ENCODE results near the gene DDB1. TPM values are rescaled to one million over a fixed set of nuclear protein-coding genes. Genes with fewer than 3 reads are reported as not detected.

DDB1 gene
- total RNA-seq, 1 donor from 2014 or later, result 243 TPM

DNA sequence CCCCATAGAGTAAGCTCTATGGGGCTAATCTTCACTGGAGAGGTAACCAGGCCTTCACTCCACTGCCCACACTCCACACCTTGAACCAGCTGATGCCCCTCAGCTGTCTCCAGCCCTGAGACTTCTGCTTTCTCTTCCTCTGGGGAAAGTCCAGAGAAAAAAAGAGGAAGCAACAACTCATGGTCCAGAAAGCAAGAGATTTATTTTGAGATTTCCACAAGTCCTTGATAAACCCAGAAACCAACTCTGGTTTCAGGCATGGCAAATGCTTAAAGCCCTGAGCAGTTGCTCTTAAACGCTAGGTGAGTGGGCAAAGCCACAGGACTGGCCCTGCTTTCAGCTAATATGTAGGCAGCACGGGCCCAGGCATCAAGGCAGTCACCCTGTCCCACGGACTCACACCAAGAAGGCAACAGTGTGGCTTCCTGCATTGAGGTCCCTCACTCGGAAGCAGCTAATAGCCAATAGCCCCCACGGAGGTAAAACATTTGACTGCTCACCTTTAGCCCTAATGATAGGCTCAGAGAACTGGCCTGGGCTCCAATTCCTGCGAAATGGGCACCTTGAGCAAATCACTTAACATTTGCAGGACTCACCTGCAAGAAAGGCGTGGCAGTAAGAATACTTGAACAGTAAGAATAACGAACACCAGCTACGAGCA lies 24.5 kb upstream of the DDB1 start:
- intact Hi-C loops (cut with micrococcal nuclease), result no loop called here

DNA sequence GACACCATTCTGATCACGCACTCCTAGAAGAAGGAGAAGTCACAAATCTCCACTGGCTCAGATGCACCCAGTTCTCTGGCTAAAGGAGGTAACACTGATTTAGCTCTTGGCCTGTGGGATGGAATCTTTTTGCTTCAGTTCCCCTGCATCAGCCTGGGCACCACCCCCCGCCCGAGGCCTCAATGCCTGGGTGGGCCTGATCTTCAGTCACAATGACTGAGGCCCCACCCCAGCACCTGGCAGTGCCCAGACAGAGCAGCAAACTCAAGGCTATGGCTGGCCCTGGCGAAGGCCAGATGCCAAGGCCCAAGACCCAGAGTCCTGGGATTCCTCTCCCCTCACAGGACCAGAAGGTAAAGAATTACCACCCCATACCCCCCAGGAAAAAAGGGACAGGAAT lies 23.8 kb upstream of the DDB1 start:
- intact Hi-C loops (cut with micrococcal nuclease), result no loop called here

GRCh38 chr11:61354208-61354607 lies 21.3 kb upstream of the DDB1 start:
- intact Hi-C loops (cut with micrococcal nuclease), result no loop called here

DNA sequence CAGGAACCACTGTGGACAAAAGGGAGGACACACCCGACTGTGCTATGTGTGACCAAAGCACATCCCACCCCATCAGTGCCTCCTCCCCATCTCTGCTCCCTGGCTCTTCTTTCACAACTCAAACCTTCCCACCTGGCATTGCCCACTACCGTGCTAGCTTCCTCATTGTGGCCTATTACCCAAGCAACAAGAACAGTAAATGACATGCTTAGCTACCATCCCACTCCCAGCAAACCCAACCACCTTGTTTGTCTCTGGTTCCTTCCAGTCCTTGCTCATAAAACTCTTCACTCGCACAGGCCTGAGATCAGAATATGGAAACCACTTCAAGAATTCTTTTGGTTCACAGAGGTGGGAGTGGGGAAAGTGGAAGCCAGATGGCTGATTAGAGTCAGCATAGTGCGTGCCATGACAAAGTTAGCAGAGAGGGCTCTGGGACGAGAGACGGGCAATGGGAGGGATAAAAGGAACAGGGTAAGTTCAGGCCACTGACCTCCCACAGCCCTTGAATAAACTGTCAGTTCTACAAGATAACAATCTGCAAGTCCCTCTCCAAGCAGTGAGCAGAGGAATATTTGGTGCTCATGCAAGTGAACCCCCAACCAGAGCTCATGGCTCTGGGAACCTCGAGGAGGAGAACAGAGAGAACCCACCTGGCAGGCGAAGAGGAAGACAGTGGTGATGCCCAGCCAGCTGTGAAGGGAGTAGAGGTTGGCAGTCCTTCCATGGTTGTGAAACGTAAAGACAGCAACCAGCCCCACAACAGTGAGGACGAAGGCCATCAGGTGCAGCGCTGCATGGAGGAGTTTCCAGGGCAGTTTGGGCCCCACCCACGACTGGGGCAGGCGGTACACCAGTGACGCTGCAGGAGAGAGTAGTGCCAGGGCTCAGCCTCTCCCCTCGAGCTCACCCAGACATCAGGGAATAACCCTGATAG lies 20.5 kb upstream of the DDB1 start:
- intact Hi-C loops (cut with micrococcal nuclease), result no loop called here

GRCh38 chr11:61352038-61352437 lies 19.1 kb upstream of the DDB1 start:
- intact Hi-C loops (cut with micrococcal nuclease), result no loop called here

DNA sequence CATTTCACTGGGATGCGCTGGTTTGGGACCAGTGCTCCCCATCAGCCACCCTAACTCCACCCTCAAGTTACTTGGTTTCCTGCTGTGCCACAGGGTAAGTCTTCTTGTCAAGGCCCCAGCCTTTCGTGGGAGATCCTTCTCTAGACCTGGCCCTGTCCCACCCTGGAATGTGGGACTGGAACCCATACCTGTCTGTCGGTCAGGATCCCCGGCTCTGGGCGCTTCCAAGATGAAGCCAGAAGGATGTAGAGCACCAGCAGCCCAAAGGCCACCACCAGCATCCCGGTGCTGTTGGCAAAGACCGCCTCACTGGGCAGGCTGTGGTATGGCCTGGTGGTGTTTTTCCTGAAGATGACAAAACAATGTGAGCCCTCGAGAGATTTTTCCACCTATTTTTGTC lies 17.9 kb upstream of the DDB1 start:
- intact Hi-C loops (cut with micrococcal nuclease), result no loop called here

DNA sequence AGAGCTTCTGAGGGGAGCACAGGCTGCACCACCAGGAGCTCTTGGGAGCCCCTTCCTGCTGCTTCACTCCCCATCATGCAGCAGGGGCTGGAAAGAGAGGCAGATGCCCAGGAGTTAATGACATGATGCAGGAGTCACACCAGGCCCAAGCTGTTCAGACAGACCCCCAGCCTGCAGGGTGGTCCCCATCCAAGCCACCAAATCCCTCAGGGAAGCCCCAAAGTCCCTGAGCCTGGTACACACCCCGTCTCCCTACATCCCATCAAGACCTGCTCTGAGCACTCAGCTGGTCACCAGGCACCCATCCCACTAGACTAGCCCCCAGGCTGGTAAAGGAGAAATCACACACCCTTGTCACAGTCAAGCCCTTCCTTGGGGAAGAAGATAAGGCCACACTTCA lies 17.4 kb upstream of the DDB1 start:
- intact Hi-C loops (cut with micrococcal nuclease), result no loop called here

- intact Hi-C loops (cut with micrococcal nuclease), result loop anchor here (1.0 kb wide), 1 partner anchor 40 kb away; no protein-coding TSS in a partner anchor
Measured at GRCh38 chr11:61349916-61350315, 17.0 kb upstream of the DDB1 start.

GRCh38 chr11:61349189-61349751 lies 16.4 kb upstream of the DDB1 start:
- intact Hi-C loops (cut with micrococcal nuclease), result loop anchor here (1.0 kb wide), 1 partner anchor 39 kb away; no protein-coding TSS in a partner anchor

- intact Hi-C loops (cut with micrococcal nuclease), result no loop called here
Measured at GRCh38 chr11:61347916-61348461, 15.1 kb upstream of the DDB1 start.

- intact Hi-C loops (cut with micrococcal nuclease), result no loop called here
Measured at GRCh38 chr11:61345954-61346843, 13.3 kb upstream of the DDB1 start.

DNA sequence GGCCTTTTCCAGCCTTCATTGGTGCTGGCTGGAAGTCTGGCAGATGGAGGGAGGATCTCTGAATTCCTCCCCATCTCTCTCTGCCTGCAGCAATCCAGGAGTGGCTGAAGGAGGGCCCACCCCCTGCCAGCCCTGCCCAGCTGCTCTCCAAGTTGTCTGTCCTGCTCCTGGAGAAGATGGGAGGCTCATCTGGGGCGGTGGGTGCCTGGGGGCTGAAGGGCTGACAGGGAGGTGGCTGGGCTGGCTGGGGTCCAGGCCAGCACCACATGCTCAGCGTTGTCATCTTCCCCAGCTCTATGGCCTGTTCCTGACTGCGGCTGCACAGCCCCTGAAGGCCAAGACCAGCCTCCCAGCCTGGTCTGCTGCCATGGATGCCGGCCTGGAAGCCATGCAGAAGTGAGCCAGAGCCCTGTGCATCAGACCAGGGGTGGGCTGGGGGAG lies 12.3 kb upstream of the DDB1 start:
- intact Hi-C loops (cut with micrococcal nuclease), result no loop called here

- intact Hi-C loops (cut with micrococcal nuclease), result no loop called here
Measured at GRCh38 chr11:61343792-61344745, 11.2 kb upstream of the DDB1 start.

DNA sequence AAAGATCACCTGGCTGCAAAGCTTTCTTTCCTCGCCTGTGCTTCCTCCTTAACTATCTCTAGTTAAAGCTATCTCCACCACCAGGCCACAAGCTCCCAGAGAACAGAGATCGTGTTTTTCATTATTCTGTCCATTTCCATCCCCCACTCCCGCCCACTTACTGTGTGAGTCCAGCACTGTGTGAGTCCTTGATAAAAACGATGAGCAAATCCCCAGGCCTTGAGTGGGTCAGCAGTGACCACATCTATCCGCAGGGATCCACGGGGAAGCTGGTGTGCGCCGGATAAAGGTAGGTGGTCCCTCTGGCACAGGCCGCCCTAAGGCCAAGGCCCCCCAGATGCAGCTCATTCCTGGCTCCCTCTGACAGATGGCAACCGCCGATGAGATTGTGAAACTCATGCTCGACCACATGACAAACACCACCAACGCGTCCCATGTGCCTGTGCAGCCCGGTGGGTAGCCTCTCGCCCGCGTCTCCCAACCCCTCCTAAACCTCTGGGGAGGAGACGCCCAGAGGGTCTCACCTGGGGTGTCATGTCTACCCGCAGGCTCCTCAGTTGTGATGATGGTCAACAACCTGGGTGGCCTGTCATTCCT lies 9.4 kb upstream of the DDB1 start:
- intact Hi-C loops (cut with micrococcal nuclease), result no loop called here

DNA sequence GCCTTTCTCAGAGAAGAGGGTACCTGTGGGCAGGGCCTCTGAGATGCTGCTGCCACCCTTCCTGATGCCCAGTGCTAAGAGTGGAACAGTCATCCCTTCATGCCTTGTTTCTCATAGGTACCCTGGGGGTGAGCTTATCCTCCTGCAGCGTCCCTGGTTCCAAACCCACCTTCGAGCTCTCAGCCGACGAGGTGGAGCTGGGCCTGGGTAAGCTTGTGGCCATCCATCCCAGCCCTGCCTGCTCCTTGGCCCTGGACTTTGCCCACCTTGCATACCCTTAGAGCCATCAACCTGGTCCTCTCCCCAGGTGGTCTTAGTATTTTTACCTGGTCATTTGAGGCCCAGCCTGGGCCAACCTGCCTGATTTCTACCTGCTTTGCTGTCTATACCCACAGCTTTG lies 8.8 kb upstream of the DDB1 start:
- intact Hi-C loops (cut with micrococcal nuclease), result no loop called here

- intact Hi-C loops (cut with micrococcal nuclease), result no loop called here
Measured at GRCh38 chr11:61340979-61341378, 8.1 kb upstream of the DDB1 start.

- intact Hi-C loops (cut with micrococcal nuclease), result loop anchor here (10.0 kb wide), 1 partner anchor 245 kb away; the partner anchor contains the start of gene SYT7
Measured at GRCh38 chr11:61339490-61339878, 6.6 kb upstream of the DDB1 start.

GRCh38 chr11:61338783-61339489 lies 6.0 kb upstream of the DDB1 start:
- intact Hi-C loops (cut with micrococcal nuclease), result loop anchor here (10.0 kb wide), 1 partner anchor 246 kb away; the partner anchor contains the start of gene SYT7

All from T-helper 1 cell treated with Interleukin-12 subunit alpha and Interleukin-12 subunit beta and Interleukin-4 antibody, amounts not matched to agents 30 ng/mL and 1 ng/mL, for 36 hours (primary cell).